ENCODE results near the gene OSBPL10.

OSBPL10 gene

DNA sequence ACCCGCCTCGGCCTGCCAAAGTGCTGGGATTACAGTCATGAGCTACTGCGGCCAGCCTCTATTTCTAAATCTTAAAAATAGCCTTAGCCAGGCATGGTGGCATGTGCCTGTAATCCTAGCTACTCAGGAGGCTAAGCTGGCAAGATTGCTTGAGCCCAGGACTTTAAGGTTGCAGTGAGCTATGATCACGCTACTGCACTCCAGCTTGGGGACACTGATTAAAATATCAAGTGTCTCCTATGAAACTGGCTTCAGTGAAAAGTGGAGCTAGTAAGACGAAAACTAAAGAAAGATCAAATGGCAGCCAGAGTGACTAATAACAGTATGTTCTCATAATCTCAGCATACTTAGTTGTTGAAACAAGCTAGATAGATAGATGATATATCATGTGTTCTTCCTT, 335.8 kb downstream of the OSBPL10 start:
- DNase-seq: no peak

DNA sequence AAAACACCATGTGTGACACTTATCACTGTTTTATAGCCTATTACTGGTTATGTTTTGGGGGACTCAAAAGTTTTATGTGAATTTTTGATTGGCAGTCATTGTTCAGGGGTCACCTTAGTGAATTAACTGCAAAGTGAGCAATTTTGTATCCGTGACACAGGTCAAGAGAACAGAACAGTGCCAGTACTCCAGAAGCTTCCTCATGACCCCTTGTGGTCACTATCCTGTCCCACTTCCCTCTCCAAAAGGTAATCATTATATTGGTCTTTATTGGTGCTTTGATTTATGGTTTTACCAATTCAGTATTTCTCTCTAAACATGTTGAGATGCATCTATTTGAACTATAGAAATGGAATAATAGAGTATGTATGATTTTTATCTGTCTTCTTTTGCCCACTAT, 341.2 kb downstream of the OSBPL10 start:
- no peak for DNase-seq

DNA sequence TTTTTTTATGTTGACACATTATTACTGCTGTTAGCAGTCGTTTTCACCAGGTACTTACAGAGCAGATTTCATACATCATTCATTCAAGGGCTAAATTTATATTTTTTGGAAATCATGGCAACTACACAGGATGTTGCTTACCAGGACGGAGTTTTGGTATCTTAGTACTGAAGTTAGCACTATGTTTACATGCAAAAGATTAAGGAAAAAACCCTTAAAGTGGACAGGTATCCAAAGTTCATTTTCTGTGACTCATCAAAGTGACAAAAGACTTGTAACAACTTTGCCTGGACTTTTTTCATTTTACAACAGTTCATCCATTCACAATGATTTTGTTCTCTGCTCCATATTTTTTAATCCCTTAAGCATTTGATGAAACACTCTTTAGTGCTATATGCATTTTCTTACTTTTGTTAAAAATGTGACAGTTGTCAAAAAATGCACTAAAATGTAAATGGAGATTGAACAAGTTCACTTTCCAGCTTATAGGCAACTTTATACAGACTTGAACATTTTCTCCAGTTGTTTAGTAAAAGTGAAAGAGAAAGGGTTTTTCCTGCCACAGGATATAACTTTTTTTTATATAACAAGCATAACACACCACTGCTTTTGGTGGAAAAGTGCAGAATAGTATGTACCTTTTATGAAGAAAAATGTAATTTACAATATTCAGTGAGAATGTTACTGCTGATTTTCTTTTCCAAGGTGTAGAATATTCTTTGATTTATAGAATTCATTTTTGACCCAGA, 344.2 kb downstream of the OSBPL10 start:
- DNase-seq: no peak

DNA sequence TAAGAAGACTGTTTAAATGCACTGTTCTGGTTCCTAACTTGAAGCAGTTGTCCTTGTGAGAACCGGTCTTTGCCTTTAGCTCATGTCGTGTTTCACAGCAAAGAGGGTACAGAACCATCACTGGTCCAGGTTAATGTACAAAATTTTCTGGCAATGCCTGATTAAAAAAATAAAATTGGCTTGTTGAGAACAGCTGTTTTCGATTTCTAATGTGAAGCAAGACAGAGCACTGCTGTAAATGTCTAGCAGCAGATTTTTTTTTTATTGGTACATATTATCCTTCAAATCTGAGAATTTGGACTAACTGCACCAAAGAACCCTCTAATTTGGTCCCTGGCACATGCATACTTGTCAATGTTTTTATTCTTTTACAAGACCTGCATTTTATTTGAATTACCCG, 345.0 kb downstream of the OSBPL10 start:
- DNase-seq: no peak

DNA sequence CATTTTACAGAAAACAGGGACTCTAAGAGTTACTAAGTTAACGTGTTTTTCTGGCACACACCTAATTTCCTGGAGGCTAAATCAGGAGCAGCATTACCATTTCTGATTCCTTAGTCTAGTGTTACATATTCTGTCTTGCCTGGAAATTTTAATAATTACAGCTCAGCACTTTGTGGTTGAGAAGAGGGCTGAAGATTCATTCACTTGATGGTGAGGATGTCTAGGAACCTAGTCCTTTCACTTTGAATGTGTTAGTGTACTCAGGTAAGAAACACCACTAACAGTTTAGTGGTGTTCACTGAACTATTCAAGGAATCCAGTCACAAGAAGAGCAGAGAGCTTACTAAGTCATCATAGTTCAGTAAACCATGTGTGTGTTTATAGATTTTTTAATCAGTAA, 345.5 kb downstream of the OSBPL10 start:
- DNase-seq: no peak

DNA sequence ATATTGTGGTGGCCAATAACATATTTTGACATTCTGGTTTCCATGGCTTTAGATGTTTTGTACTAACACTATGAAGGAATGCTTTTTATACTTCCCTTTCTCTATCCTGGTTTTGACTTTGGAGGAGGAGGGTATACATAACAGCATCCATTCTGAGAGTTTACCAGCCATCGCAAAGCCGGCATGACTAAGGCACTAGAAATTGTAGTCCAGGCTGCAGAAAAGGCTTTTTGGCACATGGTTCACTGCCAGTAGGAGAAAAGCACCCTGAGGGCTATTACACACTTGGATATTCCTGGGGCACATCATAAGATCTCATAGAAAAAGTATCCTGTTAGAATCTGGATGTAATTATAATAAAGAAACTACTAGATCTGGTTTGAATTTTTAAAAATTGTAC, 346.6 kb downstream of the OSBPL10 start:
- DNase-seq: peak; percentile 67

DNA sequence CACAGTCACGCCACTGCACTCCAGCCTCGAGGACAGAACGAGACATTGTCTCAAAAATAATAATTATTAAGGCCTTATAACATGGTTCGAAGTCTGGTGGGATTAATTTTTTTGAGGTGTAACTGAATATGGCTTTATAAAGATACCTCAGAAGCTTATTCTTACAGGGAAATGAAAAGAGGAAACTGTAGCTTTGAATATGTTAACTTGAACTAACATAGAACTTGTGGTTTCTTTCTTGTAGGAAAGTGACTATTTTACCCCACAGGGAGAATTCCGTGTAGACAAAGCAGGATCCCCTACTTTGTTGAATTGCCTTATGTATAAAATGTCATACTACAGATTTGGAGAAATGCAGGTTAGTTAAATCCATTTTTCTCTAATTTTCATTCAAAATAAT, 352.0 kb downstream of the OSBPL10 start:
- no peak for DNase-seq

DNA sequence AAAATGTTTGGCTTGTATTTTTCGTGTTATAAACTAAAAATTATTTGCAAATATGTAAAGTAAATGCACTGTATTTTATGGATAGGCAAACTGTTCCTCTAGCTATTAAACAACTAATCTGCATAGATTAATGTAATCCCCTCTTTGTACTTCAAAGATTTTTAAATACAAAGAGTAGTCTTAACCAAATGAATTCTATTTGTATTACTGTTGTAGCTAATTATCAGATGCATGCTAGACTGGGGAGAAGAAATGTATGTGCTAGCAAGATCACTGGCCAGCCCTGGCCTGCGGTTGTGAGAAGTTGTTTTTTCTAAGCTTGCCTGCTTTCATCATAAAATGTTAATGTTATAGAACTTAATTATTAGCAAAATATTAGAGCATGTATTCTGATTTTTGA, 355.7 kb downstream of the OSBPL10 start:
- DNase-seq: no peak

DNA sequence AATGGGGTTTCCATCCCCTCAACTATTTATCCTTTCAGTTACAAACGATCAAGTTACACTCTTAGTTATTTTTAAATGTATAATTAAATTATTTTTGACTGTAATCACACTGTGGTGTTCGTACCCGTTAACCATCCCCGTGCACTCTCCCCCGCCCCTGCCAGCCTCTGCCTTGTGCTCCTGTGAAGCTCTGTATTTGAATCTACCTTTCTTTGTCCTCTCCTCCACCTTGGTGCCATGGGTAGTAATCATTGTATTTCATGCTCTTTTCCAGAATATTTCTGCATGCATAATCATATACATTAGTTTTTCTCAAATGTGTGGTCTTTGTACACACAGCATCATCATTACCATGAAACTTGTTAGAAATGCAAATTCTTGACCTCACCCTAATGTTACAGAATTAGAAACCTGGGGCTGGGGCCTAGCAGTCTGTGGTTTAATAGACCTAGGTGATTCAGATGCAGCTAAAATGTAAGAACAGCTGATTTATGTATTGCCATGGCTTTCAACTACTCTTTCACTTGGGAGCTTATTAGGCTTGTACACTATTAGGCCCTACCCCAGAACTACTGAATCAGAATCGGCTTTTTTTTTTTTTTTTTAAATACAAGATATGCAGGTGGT, 356.9 kb downstream of the OSBPL10 start:
- DNase-seq: no peak

DNA sequence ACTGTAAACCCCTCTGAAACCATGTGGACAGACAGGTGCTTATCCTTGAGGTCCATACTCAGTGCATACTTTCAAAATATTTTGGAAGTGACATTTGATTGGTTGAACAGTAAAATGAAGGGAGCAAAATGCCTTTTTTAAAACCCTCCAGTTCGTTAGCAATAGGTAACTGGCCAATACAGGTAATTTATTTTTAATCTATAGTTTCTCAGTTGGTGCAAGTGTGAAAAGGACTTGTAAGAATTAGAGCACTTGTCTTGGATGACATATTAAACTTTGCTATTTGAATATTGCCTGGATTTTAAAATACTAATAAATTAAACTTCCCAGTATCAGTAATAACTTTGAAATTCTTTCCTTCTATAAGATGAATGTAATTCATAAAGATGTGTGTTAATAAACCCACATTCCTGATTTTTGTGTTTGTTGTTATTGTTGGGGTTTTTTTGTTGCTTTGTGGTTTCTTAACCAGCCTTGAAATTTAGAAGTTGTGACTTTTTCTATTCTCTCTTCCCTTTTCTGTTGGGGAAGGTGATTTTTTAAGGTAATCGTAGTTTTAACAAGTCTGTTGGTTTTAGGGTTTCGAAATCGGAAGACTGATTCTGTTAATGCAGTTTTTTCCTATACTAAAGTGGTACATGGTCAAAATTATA, 358.3 kb downstream of the OSBPL10 start:
- DNase-seq: no peak

DNA sequence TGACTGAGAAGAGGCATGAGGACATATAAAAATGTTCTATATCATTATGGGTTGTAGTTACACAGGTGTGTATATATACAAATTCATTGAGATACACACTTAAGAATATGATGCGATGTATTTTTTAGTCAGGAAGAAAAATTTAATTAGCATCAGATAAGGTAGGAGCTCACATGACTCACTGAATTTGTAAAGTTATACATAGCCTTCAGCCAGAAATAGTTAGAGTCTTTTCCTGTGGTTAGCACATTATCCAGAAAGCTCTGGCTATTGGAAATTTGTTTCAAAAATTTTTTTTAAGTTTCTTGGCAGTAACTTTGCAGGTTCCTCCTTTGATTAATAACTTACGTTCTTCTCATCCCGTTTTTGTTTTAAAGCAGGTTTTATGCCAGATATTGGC, 359.7 kb downstream of the OSBPL10 start:
- DNase-seq: no peak

DNA sequence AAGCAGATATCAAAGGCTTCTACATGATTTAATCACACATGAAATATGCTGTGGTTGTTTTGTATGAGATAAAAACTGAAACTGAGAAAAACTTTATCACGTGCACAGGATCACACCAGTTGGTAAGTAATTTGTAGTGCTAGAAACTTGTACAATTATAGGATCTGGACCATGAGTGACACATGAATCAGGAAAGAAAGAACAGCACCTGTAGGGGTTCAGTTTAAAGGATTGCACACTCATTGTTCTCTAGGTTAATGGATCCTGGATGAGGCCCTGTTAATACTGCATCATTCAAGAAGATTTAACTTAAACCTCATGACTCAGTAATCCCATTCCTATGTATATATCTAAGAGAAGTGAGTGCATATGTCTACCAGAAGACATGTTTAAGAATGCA, 360.4 kb downstream of the OSBPL10 start:
- no peak for DNase-seq

DNA sequence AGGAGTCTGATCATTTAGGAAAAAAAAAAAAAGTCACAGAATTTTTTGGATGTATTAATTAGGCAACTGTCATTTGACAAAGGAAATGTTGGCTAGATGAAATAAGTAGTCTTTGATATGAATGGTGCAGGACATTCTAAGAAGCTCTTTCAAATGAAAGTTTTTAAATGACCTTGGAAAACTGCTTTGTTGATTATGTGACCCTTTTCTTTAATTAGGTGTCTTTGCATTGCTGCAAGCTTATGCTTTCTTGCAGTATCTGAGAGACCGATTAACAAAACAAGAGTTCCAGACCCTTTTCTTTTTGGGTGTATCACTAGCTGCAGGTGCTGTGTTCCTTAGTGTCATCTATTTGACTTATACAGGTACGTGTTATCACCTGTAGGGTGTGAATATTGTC, 364.4 kb downstream of the OSBPL10 start:
- DNase-seq: no peak

DNA sequence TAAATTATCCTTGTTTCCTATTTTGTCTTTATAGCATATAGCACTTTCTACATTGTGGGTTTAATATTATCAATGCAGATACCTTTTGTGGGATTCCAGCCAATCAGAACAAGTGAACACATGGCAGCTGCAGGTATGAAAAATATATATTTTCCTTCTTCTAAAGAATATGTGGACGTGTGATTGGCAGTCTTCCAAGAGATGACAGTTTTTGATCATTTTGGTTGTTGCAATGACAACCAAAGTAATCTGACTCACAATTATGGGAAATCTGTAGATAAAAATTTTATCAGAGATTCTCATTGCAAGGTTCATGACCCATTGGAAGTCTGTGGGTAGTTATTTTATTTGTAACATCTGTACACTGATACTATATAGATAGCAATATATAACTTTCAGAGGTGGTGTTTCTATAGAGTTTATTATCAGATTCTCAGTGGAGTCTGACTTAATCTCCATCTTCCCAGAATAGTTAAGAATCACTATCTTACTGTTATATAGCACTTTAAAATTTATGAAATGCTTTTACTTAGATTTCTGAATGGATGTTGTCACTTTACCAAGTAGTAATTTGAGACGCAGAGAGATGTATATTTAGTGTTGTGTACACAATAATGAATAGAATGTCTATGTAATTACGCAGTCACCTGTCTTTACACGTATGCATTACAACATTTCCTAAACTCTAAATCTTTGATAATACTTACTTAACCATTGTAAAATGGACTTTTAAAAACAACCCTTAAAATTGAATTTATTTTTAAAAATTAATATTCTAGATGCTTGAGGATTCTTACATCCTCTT, 365.8 kb downstream of the OSBPL10 start:
- DNase-seq: no peak

DNA sequence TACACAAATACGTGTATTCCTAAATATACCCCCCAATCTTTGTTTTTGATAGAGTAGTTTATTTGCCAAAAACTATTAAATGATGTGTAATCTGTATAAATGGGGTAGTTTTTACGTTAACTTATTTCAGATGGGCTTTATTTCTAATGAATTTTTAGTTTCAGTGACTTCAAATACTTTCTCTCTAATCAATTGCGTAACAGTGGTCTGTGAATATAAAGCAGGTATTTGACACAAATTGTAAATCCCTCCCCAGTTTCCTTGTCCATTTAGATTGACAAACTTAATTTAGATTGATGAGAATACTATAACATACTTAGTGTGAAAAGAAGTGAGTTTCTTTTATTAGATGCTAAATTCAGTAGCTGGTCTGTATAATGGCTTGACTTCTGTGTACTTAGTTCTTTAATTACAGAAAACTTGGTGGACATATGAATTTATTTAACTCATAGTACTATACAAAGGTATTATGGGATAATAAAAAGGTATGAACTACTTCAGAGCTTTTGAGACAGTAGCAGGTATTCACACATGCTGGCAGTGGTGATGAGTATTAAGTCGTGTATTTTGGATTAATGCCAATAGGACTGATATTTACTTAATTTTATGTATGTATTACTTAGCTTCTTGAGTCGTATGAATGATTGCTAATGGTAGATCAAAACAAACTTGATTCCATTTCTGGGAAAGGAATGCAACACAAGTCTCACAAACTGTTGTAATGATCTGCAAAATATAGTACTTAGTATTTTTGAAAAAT, 366.7 kb downstream of the OSBPL10 start:
- DNase-seq: no peak

DNA sequence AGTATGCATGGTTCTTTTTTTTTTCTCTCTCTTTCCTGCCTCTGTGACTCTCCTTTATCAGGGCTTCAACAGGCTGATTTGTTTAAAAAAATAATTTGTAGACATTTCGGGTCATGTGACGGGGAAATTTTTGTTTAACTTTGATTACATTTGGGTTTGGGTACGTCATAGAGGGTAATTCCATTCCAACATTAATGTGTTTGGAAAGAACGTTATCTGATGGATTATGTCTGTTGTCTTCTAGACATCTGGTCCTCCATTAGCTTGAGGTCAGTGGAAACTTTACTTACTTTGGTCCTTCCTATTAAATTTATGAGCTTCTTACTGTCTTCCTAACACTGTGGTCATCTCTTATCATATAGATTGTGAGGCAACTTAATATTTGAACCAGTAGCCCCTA, 367.4 kb downstream of the OSBPL10 start:
- no peak for DNase-seq

DNA sequence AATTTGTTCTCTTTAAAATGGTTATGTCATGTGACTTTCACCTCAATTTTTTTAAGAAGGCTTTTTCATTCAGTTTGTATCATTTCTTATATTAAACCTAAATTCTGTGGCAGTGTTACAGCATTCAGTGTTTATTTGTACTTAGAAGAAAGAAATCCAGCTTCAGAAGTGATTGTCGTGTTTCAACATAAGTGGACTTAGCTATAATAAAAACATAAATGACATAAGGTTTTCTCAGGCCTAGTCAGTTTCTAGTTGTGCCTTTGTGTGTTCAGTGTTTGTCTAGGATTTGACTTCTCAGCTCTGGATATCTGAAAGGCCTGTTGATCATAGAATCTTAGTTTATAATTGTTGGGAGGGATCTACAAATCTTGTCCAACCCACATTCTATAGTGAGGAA, 367.9 kb downstream of the OSBPL10 start:
- no peak for DNase-seq

Measured in fibroblast of skin of right quadriceps (primary cell).